ENCODE results near the gene ICA1.
"Not testable (repeated sequence)": the region's sequence is repeated elsewhere in the genome, so short reads cannot be mapped to it uniquely, and the experiment has no call there.

The ICA1 gene

GRCh38 chr7:8128449-8129317, 133.3 kb downstream of the ICA1 start:
- DNase-seq = no peak

- DNase-seq = no peak
Observed at GRCh38 chr7:8126601-8127167, 135.3 kb downstream of the ICA1 start.

GRCh38 chr7:8125680-8126444, 136.1 kb downstream of the ICA1 start:
- peak; percentile 9 to 90 for DNase-seq

- no peak for DNase-seq
Observed at GRCh38 chr7:8121243-8121642, 140.7 kb downstream of the ICA1 start.

- DNase-seq = no peak
Observed at GRCh38 chr7:8120390-8121058, 141.4 kb downstream of the ICA1 start.

GRCh38 chr7:8119262-8119661, 142.7 kb downstream of the ICA1 start:
- no peak for DNase-seq

- DNase-seq = no peak
Observed at GRCh38 chr7:8117195-8117594, 144.8 kb downstream of the ICA1 start.

- no peak for DNase-seq
Observed at GRCh38 chr7:8115547-8116402, 146.2 kb downstream of the ICA1 start.

- no peak for DNase-seq
Observed at GRCh38 chr7:8114175-8114574, 147.8 kb downstream of the ICA1 start.

- no peak for DNase-seq
Observed at GRCh38 chr7:8113184-8113583, 148.8 kb downstream of the ICA1 start.

- DNase-seq = no peak
Observed at GRCh38 chr7:8112685-8113084, 149.3 kb downstream of the ICA1 start.

GRCh38 chr7:8111282-8111960, 150.5 kb downstream of the ICA1 start:
- DNase-seq = no peak

- DNase-seq = no peak
Observed at GRCh38 chr7:8109196-8110022, 152.6 kb downstream of the ICA1 start.

GRCh38 chr7:8105449-8106095, 156.4 kb downstream of the ICA1 start:
- no peak for DNase-seq

GRCh38 chr7:8103282-8103681, 158.7 kb downstream of the ICA1 start:
- DNase-seq = no peak

- DNase-seq = not testable (repeated sequence)
Observed at GRCh38 chr7:8101292-8101691, 160.7 kb downstream of the ICA1 start.

- DNase-seq = no peak
Observed at GRCh38 chr7:8094164-8095140, 167.5 kb downstream of the ICA1 start.

- no peak for DNase-seq
Observed at GRCh38 chr7:8092140-8092539, 169.8 kb downstream of the ICA1 start.
